AG04450 (cell line): ENCODE results near the gene MRGPRF. TPM values are rescaled to one million over a fixed set of nuclear protein-coding genes. Genes with fewer than 3 reads are reported as not detected.

Source experiments
- CTCF ChIA-PET: fragments of 300-600, 350-600 bp; formaldehyde crosslinking; extraction: SDS; loops from one replicate; lab custom pipeline; 2022; ENCODE audit warnings: antibody characterized with exemption, inconsistent platforms; lab: Charles Lee
- POLR2A ChIA-PET: fragments of 350-600 bp; formaldehyde crosslinking; extraction: SDS; loops from one replicate; lab custom pipeline; 2021; ENCODE audit warnings: antibody characterized with exemption, inconsistent platforms; lab: Yijun Ruan, JAX
- DNase-seq: peaks from one replicate; pipeline ENCODE4 v3.0.0-alpha.2; 2011; ENCODE audit warnings: low read depth, low spot score
- H3K27ac ChIP-seq: one replicate; pipeline ENCODE4 v1.5.1; 2012; ENCODE audit warnings: low read depth, low read length, control low read depth
- H3K27me3 ChIP-seq: one replicate; pipeline ENCODE4 v1.6.0; 2012; ENCODE audit warnings: low read length; ENCODE audit not compliant: control insufficient read depth, insufficient read depth
- H3K4me3 ChIP-seq: 2 replicates; pipeline ENCODE4 v1.5.1; 2011; ENCODE audit warnings: mild to moderate bottlenecking, low read depth, low read length, control low read depth
- H3K9me3 ChIP-seq: 2 replicates; pipeline ENCODE4 v1.5.1; 2012; ENCODE audit warnings: low read length; ENCODE audit not compliant: control insufficient read depth, insufficient read depth
- CTCF ChIP-seq: IDR thresholded peaks from 2 replicates; pipeline ENCODE4 v1.5.1; 2011; ENCODE audit warnings: low read depth, low read length, control low read depth, inconsistent platforms
- polyA plus RNA-seq: library from polyadenylated mRNA; depleted of rRNA; stranded (reverse); fragments of >200 nt; gene quantifications from 2 replicates; pipeline ENCODE4 v1.2.3, GENCODE V29; 2011

The MRGPRF gene
- polyA plus RNA-seq, 1 experiment = 28.6 TPM

- ChIA-PET POLR2A (no interaction called here), CTCF (no interaction called here)
- Histone ChIP-seq H3K27ac (no peak overlapping the region), H3K9me3 (no peaks in the 10 kb centered on the region), H3K27me3 (peaks cover 32% of the 10 kb centered on the region), H3K4me3 (no peak overlapping the region)
- no peak for TF ChIP-seq CTCF
- no peak for DNase-seq
These were observed 23.0 kb downstream of the MRGPRF start for GRCh38 chr11:68989936-68990606.

GRCh38 chr11:68988491-68988890 is 24.6 kb downstream of the MRGPRF start:
- POLR2A ChIA-PET = no interaction called here

GRCh38 chr11:68987211-68987610 is 25.8 kb downstream of the MRGPRF start:
- peaks cover 29% of the 10 kb centered on the region for H3K27me3 ChIP-seq
- H3K4me3 ChIP-seq = no peak overlapping the region
- TF ChIP-seq CTCF = no peak
- DNase-seq = no peak
- CTCF ChIA-PET = no interaction called here
- POLR2A ChIA-PET = interaction anchor here (0.7 kb wide), 1 partner anchor 35 kb away, joined by 3 read pairs; no protein-coding TSS in a partner anchor
- no peak overlapping the region for H3K27ac ChIP-seq
- H3K9me3 ChIP-seq = no peaks in the 10 kb centered on the region

More at GRCh38 chr11:68988491-68988890, 24.6 kb downstream of the MRGPRF start:
- CTCF ChIA-PET = no interaction called here
- peaks cover 30% of the 10 kb centered on the region for H3K27me3 ChIP-seq
- no peaks in the 10 kb centered on the region for H3K9me3 ChIP-seq
- no peak overlapping the region for H3K4me3 ChIP-seq
- no peak overlapping the region for H3K27ac ChIP-seq
- TF ChIP-seq CTCF = no peak
- DNase-seq = no peak

- no peak for DNase-seq
- Histone ChIP-seq H3K27ac (no peak overlapping the region), H3K9me3 (no peaks in the 10 kb centered on the region; the same call in 1 of the 2 replicates), H3K27me3 (peaks cover 25% of the 10 kb centered on the region), H3K4me3 (no peak overlapping the region)
- ChIA-PET CTCF (no interaction called here), POLR2A (no interaction called here)
- TF ChIP-seq CTCF = no peak
These were observed 29.2 kb downstream of the MRGPRF start for GRCh38 chr11:68983801-68984200.

GRCh38 chr11:68982134-68982533 is 30.9 kb downstream of the MRGPRF start:
- CTCF ChIA-PET = no interaction called here
- no peak for DNase-seq
- TF ChIP-seq CTCF = no peak
- Histone ChIP-seq H3K27me3 (peaks cover 36% of the 10 kb centered on the region), H3K27ac (no peak overlapping the region), H3K9me3 (no peaks in the 10 kb centered on the region; the same call in 1 of the 2 replicates), H3K4me3 (no peak overlapping the region)
- POLR2A ChIA-PET = no interaction called here
